Measurements from ENCODE around the gene NFAM1.

DNA sequence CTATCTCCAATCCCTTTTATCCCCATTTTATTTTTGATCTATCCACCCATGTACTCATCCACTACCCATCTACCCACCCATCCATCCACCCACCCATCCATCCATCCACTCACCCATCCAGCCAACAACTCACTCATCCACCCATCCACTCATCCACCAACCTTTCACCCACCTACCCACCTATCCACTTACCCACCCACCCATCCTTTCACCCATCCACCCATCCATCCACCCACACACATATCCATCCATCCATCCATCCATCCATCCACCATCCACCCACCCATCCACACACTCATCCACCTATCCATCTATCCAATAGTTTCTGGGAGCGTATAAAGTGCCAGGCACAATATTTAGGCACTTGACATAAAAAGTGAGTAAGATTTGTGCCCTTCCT is 39.2 kb upstream of the NFAM1 start:
- TF ChIP-seq, protein P1, sequence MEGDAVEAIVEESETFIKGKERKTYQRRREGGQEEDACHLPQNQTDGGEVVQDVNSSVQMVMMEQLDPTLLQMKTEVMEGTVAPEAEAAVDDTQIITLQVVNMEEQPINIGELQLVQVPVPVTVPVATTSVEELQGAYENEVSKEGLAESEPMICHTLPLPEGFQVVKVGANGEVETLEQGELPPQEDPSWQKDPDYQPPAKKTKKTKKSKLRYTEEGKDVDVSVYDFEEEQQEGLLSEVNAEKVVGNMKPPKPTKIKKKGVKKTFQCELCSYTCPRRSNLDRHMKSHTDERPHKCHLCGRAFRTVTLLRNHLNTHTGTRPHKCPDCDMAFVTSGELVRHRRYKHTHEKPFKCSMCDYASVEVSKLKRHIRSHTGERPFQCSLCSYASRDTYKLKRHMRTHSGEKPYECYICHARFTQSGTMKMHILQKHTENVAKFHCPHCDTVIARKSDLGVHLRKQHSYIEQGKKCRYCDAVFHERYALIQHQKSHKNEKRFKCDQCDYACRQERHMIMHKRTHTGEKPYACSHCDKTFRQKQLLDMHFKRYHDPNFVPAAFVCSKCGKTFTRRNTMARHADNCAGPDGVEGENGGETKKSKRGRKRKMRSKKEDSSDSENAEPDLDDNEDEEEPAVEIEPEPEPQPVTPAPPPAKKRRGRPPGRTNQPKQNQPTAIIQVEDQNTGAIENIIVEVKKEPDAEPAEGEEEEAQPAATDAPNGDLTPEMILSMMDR (CRISPR knock-in tag; IDR thresholded peaks at IDR 0.05) = no peak
- TF ChIP-seq ZNF691 (CRISPR knock-in tag; IDR thresholded peaks at IDR 0.05; ENCODE audit: borderline replicate concordance, low read depth) = no peak
- TF ChIP-seq MATR3 (CRISPR knock-in tag; IDR thresholded peaks at IDR 0.05) = no peak
- no peak for TF ChIP-seq HNF4A (CRISPR knock-in tag; IDR thresholded peaks at IDR 0.05)
- no peak for TF ChIP-seq BHLHE40 (IDR thresholded peaks at IDR 0.05; ENCODE audit: low read length)
- TF ChIP-seq, protein P2, sequence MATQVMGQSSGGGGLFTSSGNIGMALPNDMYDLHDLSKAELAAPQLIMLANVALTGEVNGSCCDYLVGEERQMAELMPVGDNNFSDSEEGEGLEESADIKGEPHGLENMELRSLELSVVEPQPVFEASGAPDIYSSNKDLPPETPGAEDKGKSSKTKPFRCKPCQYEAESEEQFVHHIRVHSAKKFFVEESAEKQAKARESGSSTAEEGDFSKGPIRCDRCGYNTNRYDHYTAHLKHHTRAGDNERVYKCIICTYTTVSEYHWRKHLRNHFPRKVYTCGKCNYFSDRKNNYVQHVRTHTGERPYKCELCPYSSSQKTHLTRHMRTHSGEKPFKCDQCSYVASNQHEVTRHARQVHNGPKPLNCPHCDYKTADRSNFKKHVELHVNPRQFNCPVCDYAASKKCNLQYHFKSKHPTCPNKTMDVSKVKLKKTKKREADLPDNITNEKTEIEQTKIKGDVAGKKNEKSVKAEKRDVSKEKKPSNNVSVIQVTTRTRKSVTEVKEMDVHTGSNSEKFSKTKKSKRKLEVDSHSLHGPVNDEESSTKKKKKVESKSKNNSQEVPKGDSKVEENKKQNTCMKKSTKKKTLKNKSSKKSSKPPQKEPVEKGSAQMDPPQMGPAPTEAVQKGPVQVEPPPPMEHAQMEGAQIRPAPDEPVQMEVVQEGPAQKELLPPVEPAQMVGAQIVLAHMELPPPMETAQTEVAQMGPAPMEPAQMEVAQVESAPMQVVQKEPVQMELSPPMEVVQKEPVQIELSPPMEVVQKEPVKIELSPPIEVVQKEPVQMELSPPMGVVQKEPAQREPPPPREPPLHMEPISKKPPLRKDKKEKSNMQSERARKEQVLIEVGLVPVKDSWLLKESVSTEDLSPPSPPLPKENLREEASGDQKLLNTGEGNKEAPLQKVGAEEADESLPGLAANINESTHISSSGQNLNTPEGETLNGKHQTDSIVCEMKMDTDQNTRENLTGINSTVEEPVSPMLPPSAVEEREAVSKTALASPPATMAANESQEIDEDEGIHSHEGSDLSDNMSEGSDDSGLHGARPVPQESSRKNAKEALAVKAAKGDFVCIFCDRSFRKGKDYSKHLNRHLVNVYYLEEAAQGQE (IDR thresholded peaks at IDR 0.05; ENCODE audit: borderline replicate concordance in 1 of 2, low read depth in 1 of 2, low read length in 2 of 2) = no peak
- no peak for TF ChIP-seq ZSCAN5A (CRISPR knock-in tag; IDR thresholded peaks at IDR 0.05; ENCODE audit: borderline replicate concordance)
